ENCODE data around the gene ZNF407.

Gene ZNF407

DNA sequence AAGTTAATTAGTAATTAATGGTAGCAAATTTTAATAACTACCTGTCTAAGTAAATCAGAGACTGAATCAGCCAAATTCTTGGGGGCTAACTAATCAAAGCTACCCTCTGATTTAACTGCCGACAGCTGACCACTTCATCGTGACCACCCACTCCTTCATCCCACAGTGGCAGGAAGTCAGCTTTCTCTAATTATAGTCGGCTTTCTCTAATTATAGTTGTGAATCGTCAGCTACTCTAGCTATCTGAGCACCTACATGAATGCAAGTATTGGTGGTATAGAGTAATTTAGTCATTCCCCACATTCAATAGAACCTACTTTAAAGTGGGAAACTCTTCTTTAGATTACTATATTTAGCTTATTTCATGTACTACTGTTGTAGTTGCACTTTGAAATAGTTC, 425.8 kb downstream of the ZNF407 start:
- no peak for DNase-seq
- Histone ChIP-seq H2AK5ac (ENCODE audit: low read length) (no peak overlapping the region), H3K4me2 (ENCODE audit: low read length) (no peak overlapping the region), H4K5ac (ENCODE audit: low read length) (no peak overlapping the region), H3K27me3 (ENCODE audit: insufficient read depth, low read length, poor library complexity) (no peaks in the 10 kb centered on the region), H3K9ac (ENCODE audit: low read length) (no peak overlapping the region), H2BK120ac (ENCODE audit: low read depth, low read length) (no peak overlapping the region), H3K79me2 (ENCODE audit: control insufficient read depth, insufficient read depth, low read length) (no peaks in the 10 kb centered on the region), H3K4ac (ENCODE audit: low read depth, low read length) (no peak overlapping the region), H2BK5ac (ENCODE audit: low read length) (no peak overlapping the region), H4K8ac (ENCODE audit: low read depth, low read length) (no peak overlapping the region), H3K56ac (ENCODE audit: low read length) (no peak overlapping the region), H3K79me1 (ENCODE audit: low read length) (no peaks in the 10 kb centered on the region), H3K4me3 (ENCODE audit: low read length) (no peak overlapping the region), H3K23ac (ENCODE audit: low read length) (no peak overlapping the region), H3K18ac (ENCODE audit: low read length) (no peak overlapping the region), H3K27ac (ENCODE audit: low read depth, low read length) (no peak overlapping the region), H3K4me1 (ENCODE audit: control insufficient read depth, low read depth, low read length) (peaks cover 2% of the 10 kb centered on the region), H3K36me3 (ENCODE audit: control insufficient read depth, insufficient read depth, low read length) (no peaks in the 10 kb centered on the region), H2BK15ac (replicated peaks; ENCODE audit: low read depth) (no peak overlapping the region)
- no CpG with 5 or more reads among the region's 4 CpGs for WGBS (ENCODE audit: extremely low coverage, insufficient coverage, low lambda C conversion rate)

DNA sequence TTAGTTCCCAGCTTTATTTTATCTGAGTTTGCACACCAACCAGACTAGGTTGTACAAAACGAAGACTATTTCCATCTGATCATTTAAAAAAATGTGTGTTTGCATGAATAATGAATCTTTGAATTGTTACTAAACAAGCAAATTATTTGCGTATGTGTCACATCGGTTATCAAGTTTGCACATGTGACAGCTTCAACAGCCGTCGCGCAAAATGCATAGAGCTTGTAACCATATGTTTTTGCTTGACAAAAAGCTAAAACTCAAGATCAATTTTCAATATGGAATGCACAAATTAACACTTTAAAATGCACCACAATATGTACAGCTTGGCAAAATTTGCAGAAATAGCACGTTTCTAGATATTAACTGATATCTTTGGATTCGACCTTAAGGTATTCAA, 427.2 kb downstream of the ZNF407 start:
- H3K79me1 ChIP-seq (ENCODE audit: low read length) = no peaks in the 10 kb centered on the region
- no peak overlapping the region for H3K4me2 ChIP-seq (ENCODE audit: low read length)
- H3K9ac ChIP-seq (ENCODE audit: low read length) = no peak overlapping the region
- DNase-seq = no peak
- no peak overlapping the region for H3K4ac ChIP-seq (ENCODE audit: low read depth, low read length)
- H3K27me3 ChIP-seq (ENCODE audit: insufficient read depth, low read length, poor library complexity) = no peaks in the 10 kb centered on the region
- H3K4me3 ChIP-seq (ENCODE audit: low read length) = no peak overlapping the region
- no peaks in the 10 kb centered on the region for H3K36me3 ChIP-seq (ENCODE audit: control insufficient read depth, insufficient read depth, low read length)
- no peak overlapping the region for H4K5ac ChIP-seq (ENCODE audit: low read length)
- no peak overlapping the region for H2BK120ac ChIP-seq (ENCODE audit: low read depth, low read length)
- H3K27ac ChIP-seq (ENCODE audit: low read depth, low read length) = no peak overlapping the region
- no peak overlapping the region for H3K18ac ChIP-seq (ENCODE audit: low read length)
- H2BK15ac ChIP-seq (replicated peaks; ENCODE audit: low read depth) = no peak overlapping the region
- peaks cover 2% of the 10 kb centered on the region for H3K4me1 ChIP-seq (ENCODE audit: control insufficient read depth, low read depth, low read length)
- H2AK5ac ChIP-seq (ENCODE audit: low read length) = no peak overlapping the region
- no peak overlapping the region for H4K8ac ChIP-seq (ENCODE audit: low read depth, low read length)
- no peaks in the 10 kb centered on the region for H3K79me2 ChIP-seq (ENCODE audit: control insufficient read depth, insufficient read depth, low read length)
- no peak overlapping the region for H3K23ac ChIP-seq (ENCODE audit: low read length)
- H3K56ac ChIP-seq (ENCODE audit: low read length) = no peak overlapping the region
- no CpG with 5 or more reads among the region's 8 CpGs for WGBS (ENCODE audit: extremely low coverage, insufficient coverage, low lambda C conversion rate)
- no peak overlapping the region for H2BK5ac ChIP-seq (ENCODE audit: low read length)

DNA sequence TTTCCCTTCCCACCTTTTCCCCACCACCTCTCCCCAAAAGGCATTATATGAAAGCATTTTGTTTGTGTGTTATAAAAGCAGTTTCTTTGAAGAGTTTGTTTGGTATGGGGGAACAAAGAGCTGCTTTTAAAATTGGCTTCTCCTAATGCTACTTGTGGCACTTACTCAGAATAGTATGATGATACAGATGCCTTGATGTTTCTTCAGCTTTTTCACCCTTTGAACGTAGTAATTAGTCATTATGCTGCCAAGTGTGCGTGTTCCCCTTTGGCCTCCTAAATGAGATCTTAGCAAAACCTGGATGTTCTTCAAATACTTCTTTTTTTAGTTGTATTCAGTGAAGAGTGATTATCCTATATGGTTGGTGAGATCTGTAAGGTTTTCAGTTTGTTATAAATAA, 427.9 kb downstream of the ZNF407 start:
- no peaks in the 10 kb centered on the region for H3K36me3 ChIP-seq (ENCODE audit: control insufficient read depth, insufficient read depth, low read length)
- no peak overlapping the region for H2AK5ac ChIP-seq (ENCODE audit: low read length)
- H3K56ac ChIP-seq (ENCODE audit: low read length) = no peak overlapping the region
- no peak overlapping the region for H3K4me3 ChIP-seq (ENCODE audit: low read length)
- no peak overlapping the region for H4K5ac ChIP-seq (ENCODE audit: low read length)
- no peak overlapping the region for H3K27ac ChIP-seq (ENCODE audit: low read depth, low read length)
- no peak overlapping the region for H3K18ac ChIP-seq (ENCODE audit: low read length)
- no peak overlapping the region for H2BK120ac ChIP-seq (ENCODE audit: low read depth, low read length)
- no peak for DNase-seq
- no CpG with 5 or more reads among the region's 2 CpGs for WGBS (ENCODE audit: extremely low coverage, insufficient coverage, low lambda C conversion rate)
- no peaks in the 10 kb centered on the region for H3K79me2 ChIP-seq (ENCODE audit: control insufficient read depth, insufficient read depth, low read length)
- H3K27me3 ChIP-seq (ENCODE audit: insufficient read depth, low read length, poor library complexity) = no peaks in the 10 kb centered on the region
- H3K4me2 ChIP-seq (ENCODE audit: low read length) = no peak overlapping the region
- no peak overlapping the region for H4K8ac ChIP-seq (ENCODE audit: low read depth, low read length)
- no peak overlapping the region for H3K4ac ChIP-seq (ENCODE audit: low read depth, low read length)
- no peak overlapping the region for H2BK15ac ChIP-seq (replicated peaks; ENCODE audit: low read depth)
- no peaks in the 10 kb centered on the region for H3K79me1 ChIP-seq (ENCODE audit: low read length)
- no peak overlapping the region for H3K9ac ChIP-seq (ENCODE audit: low read length)
- no peak overlapping the region for H2BK5ac ChIP-seq (ENCODE audit: low read length)
- H3K4me1 ChIP-seq (ENCODE audit: control insufficient read depth, low read depth, low read length) = peaks cover 2% of the 10 kb centered on the region
- no peak overlapping the region for H3K23ac ChIP-seq (ENCODE audit: low read length)

DNA sequence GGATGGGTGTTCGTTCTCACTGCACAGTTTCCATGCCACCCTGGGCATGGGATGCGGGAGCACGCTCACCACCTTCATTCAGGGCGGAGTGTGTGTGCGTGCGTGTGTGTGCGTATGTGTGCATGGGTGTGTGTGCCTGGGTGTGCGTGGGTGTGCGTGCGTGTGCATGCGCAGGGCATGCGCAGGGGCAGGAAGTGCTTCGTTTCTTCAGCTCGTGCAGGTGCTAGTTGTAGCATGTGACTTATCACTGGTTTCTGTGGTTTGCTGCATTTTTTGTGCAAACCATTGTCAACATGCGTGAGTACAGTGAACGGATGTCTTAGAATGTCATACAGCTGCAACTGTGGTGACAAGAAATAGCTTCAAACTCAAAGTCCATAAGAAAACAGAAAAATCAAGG, 431.8 kb downstream of the ZNF407 start:
- no peaks in the 10 kb centered on the region for H3K27me3 ChIP-seq (ENCODE audit: insufficient read depth, low read length, poor library complexity)
- no peak overlapping the region for H2AK5ac ChIP-seq (ENCODE audit: low read length)
- H3K79me2 ChIP-seq (ENCODE audit: control insufficient read depth, insufficient read depth, low read length) = no peaks in the 10 kb centered on the region
- no peak overlapping the region for H3K56ac ChIP-seq (ENCODE audit: low read length)
- peaks cover 2% of the 10 kb centered on the region for H3K4me1 ChIP-seq (ENCODE audit: control insufficient read depth, low read depth, low read length)
- no peak overlapping the region for H3K23ac ChIP-seq (ENCODE audit: low read length)
- no peak for DNase-seq
- no peak overlapping the region for H2BK5ac ChIP-seq (ENCODE audit: low read length)
- H4K8ac ChIP-seq (ENCODE audit: low read depth, low read length) = no peak overlapping the region
- H4K5ac ChIP-seq (ENCODE audit: low read length) = no peak overlapping the region
- no peak overlapping the region for H3K18ac ChIP-seq (ENCODE audit: low read length)
- H3K79me1 ChIP-seq (ENCODE audit: low read length) = no peaks in the 10 kb centered on the region
- no peak overlapping the region for H2BK120ac ChIP-seq (ENCODE audit: low read depth, low read length)
- no CpG with 5 or more reads among the region's 16 CpGs for WGBS (ENCODE audit: extremely low coverage, insufficient coverage, low lambda C conversion rate)
- H2BK15ac ChIP-seq (replicated peaks; ENCODE audit: low read depth) = no peak overlapping the region
- H3K9ac ChIP-seq (ENCODE audit: low read length) = no peak overlapping the region
- no peaks in the 10 kb centered on the region for H3K36me3 ChIP-seq (ENCODE audit: control insufficient read depth, insufficient read depth, low read length)
- no peak overlapping the region for H3K27ac ChIP-seq (ENCODE audit: low read depth, low read length)
- no peak overlapping the region for H3K4ac ChIP-seq (ENCODE audit: low read depth, low read length)
- no peak overlapping the region for H3K4me3 ChIP-seq (ENCODE audit: low read length)
- no peak overlapping the region for H3K4me2 ChIP-seq (ENCODE audit: low read length)

DNA sequence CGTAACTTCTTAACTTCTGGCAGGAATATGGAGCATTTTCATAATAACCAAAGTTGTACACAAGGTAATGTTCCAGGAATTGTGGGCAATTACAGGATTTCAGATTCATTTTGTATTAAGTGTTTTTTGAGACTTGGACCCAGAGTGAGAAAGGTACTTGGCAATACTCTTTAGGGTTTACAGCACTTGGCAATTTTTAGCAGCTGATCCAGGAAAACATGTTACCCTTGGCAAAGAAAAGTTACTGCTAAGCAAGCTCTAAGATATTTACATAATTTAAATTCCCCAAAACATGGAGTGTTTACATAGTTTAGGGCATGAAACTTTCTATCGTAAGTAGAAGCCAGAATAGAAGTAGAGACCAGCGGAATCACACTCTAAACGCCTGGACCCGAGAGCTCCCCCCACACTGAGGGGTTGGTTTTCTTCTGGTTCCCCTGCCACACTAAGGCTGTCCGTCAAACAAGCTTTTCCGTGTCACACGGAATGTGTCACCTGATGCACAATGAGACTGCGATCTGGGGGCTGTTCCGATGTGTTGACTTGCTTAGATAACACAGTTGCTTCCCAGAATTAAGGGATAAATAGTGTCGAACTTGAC, 434.1 kb downstream of the ZNF407 start:
- DNase-seq = no peak
- no peaks in the 10 kb centered on the region for H3K27me3 ChIP-seq (ENCODE audit: insufficient read depth, low read length, poor library complexity)
- H4K5ac ChIP-seq (ENCODE audit: low read length) = no peak overlapping the region
- no peak overlapping the region for H3K27ac ChIP-seq (ENCODE audit: low read depth, low read length)
- H3K4me1 ChIP-seq (ENCODE audit: control insufficient read depth, low read depth, low read length) = no peaks in the 10 kb centered on the region
- H2BK15ac ChIP-seq (replicated peaks; ENCODE audit: low read depth) = no peak overlapping the region
- H2BK120ac ChIP-seq (ENCODE audit: low read depth, low read length) = no peak overlapping the region
- H3K9ac ChIP-seq (ENCODE audit: low read length) = no peak overlapping the region
- H3K56ac ChIP-seq (ENCODE audit: low read length) = no peak overlapping the region
- H4K8ac ChIP-seq (ENCODE audit: low read depth, low read length) = no peak overlapping the region
- no peak overlapping the region for H3K23ac ChIP-seq (ENCODE audit: low read length)
- no peak overlapping the region for H3K4me3 ChIP-seq (ENCODE audit: low read length)
- no peaks in the 10 kb centered on the region for H3K79me1 ChIP-seq (ENCODE audit: low read length)
- H3K4ac ChIP-seq (ENCODE audit: low read depth, low read length) = no peak overlapping the region
- H2AK5ac ChIP-seq (ENCODE audit: low read length) = no peak overlapping the region
- WGBS (ENCODE audit: extremely low coverage, insufficient coverage, low lambda C conversion rate) = no CpG with 5 or more reads among the region's 11 CpGs
- no peaks in the 10 kb centered on the region for H3K36me3 ChIP-seq (ENCODE audit: control insufficient read depth, insufficient read depth, low read length)
- H3K18ac ChIP-seq (ENCODE audit: low read length) = no peak overlapping the region
- H3K4me2 ChIP-seq (ENCODE audit: low read length) = no peak overlapping the region
- no peaks in the 10 kb centered on the region for H3K79me2 ChIP-seq (ENCODE audit: control insufficient read depth, insufficient read depth, low read length)
- H2BK5ac ChIP-seq (ENCODE audit: low read length) = no peak overlapping the region

DNA sequence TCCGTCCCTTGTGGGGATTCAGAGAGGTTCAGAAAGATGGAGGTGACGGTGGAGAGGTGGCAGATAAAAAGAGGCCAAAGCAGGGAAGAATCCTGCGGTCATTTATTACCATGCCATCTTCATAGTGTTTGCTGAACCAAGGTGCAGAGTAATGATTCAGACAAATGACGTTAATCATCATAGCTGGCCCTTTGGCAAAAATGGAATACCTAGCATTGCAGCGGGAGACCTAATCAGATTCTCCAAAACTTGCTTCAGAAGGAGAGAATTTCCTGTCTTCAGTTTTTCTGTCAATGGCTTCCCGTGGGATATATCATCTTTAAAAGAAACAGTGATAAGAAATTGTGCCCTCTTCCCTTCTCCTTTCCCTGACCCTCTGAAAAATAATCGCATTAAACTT, 435.8 kb downstream of the ZNF407 start:
- Histone ChIP-seq H3K79me2 (ENCODE audit: control insufficient read depth, insufficient read depth, low read length) (no peaks in the 10 kb centered on the region), H3K27ac (ENCODE audit: low read depth, low read length) (no peak overlapping the region), H3K4ac (ENCODE audit: low read depth, low read length) (no peak overlapping the region), H3K79me1 (ENCODE audit: low read length) (no peaks in the 10 kb centered on the region), H3K4me1 (ENCODE audit: control insufficient read depth, low read depth, low read length) (no peaks in the 10 kb centered on the region), H3K9ac (ENCODE audit: low read length) (no peak overlapping the region), H3K4me2 (ENCODE audit: low read length) (no peak overlapping the region), H3K27me3 (ENCODE audit: insufficient read depth, low read length, poor library complexity) (no peaks in the 10 kb centered on the region), H2BK120ac (ENCODE audit: low read depth, low read length) (no peak overlapping the region), H4K5ac (ENCODE audit: low read length) (no peak overlapping the region), H3K18ac (ENCODE audit: low read length) (no peak overlapping the region), H4K8ac (ENCODE audit: low read depth, low read length) (no peak overlapping the region), H2BK15ac (replicated peaks; ENCODE audit: low read depth) (no peak overlapping the region), H3K56ac (ENCODE audit: low read length) (no peak overlapping the region), H2BK5ac (ENCODE audit: low read length) (no peak overlapping the region), H2AK5ac (ENCODE audit: low read length) (no peak overlapping the region), H3K4me3 (ENCODE audit: low read length) (no peak overlapping the region), H3K36me3 (ENCODE audit: control insufficient read depth, insufficient read depth, low read length) (no peaks in the 10 kb centered on the region), H3K23ac (ENCODE audit: low read length) (no peak overlapping the region)
- DNase-seq = no peak
- no CpG with 5 or more reads among the region's 7 CpGs for WGBS (ENCODE audit: extremely low coverage, insufficient coverage, low lambda C conversion rate)
